ENCODE data around the gene SALL3.

SALL3 gene

DNA sequence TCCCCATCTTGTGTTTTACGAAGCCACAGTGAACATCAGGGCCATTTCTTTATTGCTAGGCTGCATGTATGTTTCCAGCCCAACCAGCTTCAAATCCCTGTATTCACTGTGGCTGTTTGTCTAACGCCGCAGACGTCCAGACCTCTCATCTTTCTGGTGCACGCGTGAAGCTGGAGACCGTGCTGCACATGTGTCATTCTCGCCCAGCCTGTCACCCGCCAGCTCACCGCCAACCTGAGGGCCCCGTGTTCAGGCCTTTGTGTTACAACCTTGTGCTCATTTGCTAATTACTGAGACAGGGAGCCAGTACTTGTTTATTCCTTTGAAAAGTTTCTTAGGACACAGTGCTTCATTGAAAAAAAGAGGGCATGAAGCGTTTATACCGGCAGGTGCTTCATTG is 21.4 kb downstream of the SALL3 start:
- H3K27ac Mint-ChIP-seq = no peak overlapping the region
- no peaks in the 10 kb centered on the region for H3K4me1 Mint-ChIP-seq
- ATAC-seq = no peak
- no peaks in the 10 kb centered on the region for H3K9me3 Mint-ChIP-seq
- no peak overlapping the region for H3K4me3 Mint-ChIP-seq
- no peaks in the 10 kb centered on the region for H3K27me3 Mint-ChIP-seq
- no peaks in the 10 kb centered on the region for H3K36me3 Mint-ChIP-seq

DNA sequence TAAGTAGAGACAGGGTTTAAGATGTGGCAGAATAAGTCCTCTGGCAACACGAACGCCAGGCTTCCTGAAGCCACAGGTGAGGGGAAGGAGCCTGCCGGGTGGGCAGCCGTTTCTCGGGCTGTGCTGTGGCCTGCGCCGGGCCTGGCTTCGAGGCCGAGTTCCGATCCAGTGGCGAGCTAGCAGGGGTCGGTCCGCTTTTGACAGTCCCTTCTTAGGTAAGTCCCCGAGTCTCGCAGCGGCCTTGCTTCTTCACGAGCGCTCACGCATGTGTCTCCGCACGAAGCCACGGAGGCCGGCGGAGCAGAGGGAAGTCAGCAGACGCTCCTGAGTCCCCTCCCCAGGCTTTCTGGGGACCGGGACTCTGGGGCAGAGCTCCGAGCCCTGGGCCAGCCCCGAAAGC is 26.0 kb downstream of the SALL3 start:
- H3K36me3 Mint-ChIP-seq = no peaks in the 10 kb centered on the region
- ATAC-seq = no peak
- no peaks in the 10 kb centered on the region for H3K9me3 Mint-ChIP-seq
- peaks cover 9% of the 10 kb centered on the region for H3K27me3 Mint-ChIP-seq
- H3K27ac Mint-ChIP-seq = no peak overlapping the region
- no peaks in the 10 kb centered on the region for H3K4me1 Mint-ChIP-seq
- no peak overlapping the region for H3K4me3 Mint-ChIP-seq

DNA sequence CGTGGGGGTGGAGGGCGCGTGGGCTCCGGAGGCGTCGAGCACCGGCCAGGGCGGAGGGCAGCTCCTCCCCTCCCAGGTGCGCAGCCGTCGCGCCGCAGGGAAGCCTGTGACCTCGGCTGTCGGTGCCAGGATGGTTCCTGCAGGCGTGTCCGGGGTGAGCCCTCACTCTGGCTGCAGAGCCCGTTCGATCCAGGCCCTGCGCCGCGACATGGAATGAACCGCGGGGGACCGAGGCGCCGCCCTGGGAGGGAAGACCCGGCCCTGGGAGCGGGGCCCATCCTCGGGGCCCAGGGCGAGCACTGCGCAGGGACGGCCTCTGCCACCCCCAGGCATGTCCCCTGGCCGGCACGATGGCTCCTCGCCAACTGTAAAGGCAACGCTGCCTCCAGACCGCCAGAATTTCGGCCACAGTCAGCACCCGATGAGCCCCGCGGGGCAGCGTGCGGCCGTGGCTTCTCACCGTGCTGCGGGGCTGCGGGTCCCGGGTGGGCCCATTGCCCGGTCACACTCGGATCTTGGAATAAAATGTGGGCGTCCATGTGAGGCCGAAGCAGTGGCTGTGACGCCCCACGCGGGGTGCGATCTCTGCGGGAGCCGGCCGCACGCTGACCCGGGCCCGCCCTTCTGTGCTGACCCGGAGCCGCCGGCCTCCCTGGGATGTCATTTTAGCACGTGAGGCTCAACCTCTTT is 26.6 kb downstream of the SALL3 start:
- peak; percentile 55 for ATAC-seq
- no peaks in the 10 kb centered on the region for H3K4me1 Mint-ChIP-seq
- peaks cover 9% of the 10 kb centered on the region for H3K27me3 Mint-ChIP-seq
- H3K9me3 Mint-ChIP-seq = no peaks in the 10 kb centered on the region
- H3K36me3 Mint-ChIP-seq = no peaks in the 10 kb centered on the region
- H3K27ac Mint-ChIP-seq = no peak overlapping the region
- no peak overlapping the region for H3K4me3 Mint-ChIP-seq

DNA sequence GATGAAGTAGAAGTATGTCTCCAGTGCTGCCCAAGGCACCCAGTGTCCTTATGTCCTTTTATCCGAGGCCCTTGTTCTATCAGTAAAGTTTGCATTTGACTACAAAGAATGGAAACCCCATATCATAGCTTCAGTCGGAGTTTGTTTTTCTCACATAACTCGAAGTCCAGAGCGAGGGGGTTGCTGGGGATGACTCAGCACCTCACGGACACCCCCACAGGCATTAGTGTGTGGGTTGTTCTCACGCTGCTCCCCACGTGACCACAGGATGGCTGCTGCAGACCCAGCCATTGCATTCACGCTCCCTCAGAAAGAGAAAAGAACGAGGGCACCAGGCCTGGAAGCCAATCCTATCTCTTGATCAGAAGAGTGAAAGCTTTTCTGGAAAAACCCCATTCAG is 27.8 kb downstream of the SALL3 start:
- Mint-ChIP-seq H3K4me3 (no peak overlapping the region), H3K27ac (no peak overlapping the region), H3K27me3 (peaks cover 9% of the 10 kb centered on the region), H3K36me3 (no peaks in the 10 kb centered on the region), H3K9me3 (no peaks in the 10 kb centered on the region), H3K4me1 (no peaks in the 10 kb centered on the region)
- no peak for ATAC-seq

DNA sequence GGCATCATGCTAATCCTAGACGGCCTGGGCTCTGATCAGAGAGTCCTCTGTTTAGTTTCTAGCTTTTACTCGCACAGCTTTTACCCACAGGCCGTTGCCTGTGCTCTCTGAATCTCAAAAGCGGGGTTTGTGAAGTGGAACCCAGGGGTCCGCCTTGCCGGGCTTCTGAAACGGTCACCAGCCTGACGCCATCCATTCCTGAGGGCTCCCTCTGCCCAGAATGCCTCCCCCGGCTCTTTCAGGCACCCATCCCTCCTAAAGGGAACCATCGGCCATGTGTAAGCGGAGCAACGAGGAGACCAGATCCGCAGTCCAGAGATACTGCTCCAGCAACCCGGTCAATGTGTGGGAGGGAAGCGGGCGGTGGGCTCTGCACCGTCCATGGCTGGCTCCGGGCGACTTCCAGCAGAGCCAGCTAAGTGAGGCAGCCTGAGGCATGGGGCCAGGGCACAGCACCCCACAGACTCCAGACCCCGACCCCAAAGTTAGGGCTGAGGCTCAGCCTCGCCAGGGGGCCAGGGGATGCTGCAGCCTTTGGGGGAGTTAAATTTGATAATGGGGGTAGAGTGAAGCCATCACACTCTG is 28.8 kb downstream of the SALL3 start:
- Mint-ChIP-seq H3K27me3 (peaks cover 9% of the 10 kb centered on the region), H3K4me3 (no peak overlapping the region), H3K36me3 (no peaks in the 10 kb centered on the region), H3K4me1 (no peaks in the 10 kb centered on the region), H3K27ac (no peak overlapping the region), H3K9me3 (no peaks in the 10 kb centered on the region)
- ATAC-seq = no peak

DNA sequence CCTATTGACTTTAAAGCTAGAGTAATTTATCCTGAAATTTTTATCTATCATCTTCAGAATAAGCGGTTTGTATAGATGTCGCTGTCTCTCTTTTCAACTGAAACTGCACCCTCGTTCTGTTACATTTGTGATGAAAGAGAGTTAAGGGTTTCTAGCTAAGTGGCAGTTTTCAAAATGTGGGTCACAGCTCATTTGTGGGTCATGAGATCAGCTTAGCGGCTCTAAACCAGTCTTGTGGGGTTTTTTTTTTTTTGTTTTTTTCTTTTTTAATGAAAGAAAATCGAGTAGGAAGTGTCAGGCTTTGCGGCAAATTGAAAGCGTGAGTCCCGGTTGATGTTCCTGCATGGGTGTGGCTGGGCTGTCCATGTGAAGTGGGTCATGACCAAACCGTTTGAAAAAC is 31.2 kb downstream of the SALL3 start:
- no peak overlapping the region for H3K27ac Mint-ChIP-seq
- no peak overlapping the region for H3K4me3 Mint-ChIP-seq
- no peak for ATAC-seq
- H3K4me1 Mint-ChIP-seq = no peaks in the 10 kb centered on the region
- H3K9me3 Mint-ChIP-seq = no peaks in the 10 kb centered on the region
- no peaks in the 10 kb centered on the region for H3K36me3 Mint-ChIP-seq
- peaks cover 9% of the 10 kb centered on the region for H3K27me3 Mint-ChIP-seq

DNA sequence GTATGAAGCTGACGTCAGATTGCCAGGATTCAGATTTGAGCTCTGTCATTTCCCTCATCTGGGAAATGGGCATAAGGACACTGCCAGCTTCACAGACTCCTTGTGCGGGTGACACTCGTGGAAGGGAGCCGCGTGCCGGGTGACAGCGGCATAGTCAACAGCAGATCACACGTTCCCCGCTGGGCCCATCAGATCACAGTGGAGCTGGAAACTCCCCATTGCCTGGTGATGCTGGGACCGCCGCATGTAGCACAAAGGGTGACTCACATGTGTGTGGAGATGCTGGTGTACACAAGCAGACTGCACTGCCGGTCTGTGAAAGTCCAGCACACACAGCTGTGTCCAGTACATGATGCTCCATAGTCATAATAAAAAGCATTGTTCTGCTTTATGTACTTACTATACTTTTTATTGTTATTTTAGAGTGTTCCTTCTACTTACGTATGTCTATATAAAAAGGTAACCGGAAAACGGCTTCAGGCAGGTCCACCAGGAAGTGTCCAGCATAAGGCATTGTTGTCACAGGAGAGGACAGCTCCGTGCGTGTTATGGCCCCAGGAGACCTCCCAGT is 31.8 kb downstream of the SALL3 start:
- Mint-ChIP-seq H3K4me3 (no peak overlapping the region), H3K9me3 (no peaks in the 10 kb centered on the region), H3K27me3 (peaks cover 9% of the 10 kb centered on the region), H3K36me3 (no peaks in the 10 kb centered on the region), H3K27ac (no peak overlapping the region), H3K4me1 (no peaks in the 10 kb centered on the region)
- no peak for ATAC-seq

DNA sequence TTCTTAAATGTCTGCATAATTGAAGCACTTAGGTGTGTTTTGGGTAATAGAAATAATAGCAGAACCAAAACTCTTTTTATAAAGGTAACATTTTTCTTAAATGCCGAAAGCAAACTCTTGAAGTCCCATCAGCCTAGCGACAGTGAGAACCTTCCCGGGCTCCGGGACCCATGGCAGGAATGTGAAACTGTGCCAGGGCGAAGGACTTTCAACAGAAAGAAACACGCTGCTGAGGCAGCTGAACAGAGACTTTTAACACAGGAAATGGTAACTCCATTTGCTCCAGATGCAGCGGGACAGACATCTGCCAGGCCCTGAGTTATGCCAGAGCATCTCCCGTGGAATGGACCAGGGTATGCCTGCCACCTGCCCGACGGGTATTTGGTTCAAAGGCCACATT is 34.3 kb downstream of the SALL3 start:
- no peak for ATAC-seq
- Mint-ChIP-seq H3K36me3 (no peaks in the 10 kb centered on the region), H3K4me1 (no peaks in the 10 kb centered on the region), H3K4me3 (no peak overlapping the region), H3K9me3 (no peaks in the 10 kb centered on the region), H3K27ac (no peak overlapping the region), H3K27me3 (peaks cover 15% of the 10 kb centered on the region)

DNA sequence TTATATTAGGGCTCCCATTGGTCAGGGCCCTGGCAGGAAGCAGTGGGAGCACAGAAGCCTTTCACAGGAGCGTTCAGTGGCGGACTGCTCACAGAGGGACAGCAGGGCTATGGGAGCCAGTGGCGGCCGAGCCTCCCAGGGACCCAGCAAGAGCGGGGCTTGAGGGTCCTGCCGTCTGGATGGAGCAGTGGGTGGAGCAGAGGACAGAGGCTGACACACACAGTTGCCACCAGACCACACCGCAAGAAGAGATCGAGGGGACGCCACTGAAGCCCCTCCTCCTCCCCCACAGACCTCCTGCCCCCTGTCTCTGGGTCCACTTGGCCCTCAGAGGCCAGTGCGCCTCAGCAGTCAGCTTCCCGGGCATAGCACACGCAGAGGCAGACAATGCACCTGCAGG is 39.3 kb downstream of the SALL3 start:
- Mint-ChIP-seq H3K27ac (no peak overlapping the region), H3K9me3 (no peaks in the 10 kb centered on the region), H3K27me3 (peaks cover 24% of the 10 kb centered on the region), H3K4me3 (no peak overlapping the region), H3K4me1 (no peaks in the 10 kb centered on the region), H3K36me3 (no peaks in the 10 kb centered on the region)
- no peak for ATAC-seq

DNA sequence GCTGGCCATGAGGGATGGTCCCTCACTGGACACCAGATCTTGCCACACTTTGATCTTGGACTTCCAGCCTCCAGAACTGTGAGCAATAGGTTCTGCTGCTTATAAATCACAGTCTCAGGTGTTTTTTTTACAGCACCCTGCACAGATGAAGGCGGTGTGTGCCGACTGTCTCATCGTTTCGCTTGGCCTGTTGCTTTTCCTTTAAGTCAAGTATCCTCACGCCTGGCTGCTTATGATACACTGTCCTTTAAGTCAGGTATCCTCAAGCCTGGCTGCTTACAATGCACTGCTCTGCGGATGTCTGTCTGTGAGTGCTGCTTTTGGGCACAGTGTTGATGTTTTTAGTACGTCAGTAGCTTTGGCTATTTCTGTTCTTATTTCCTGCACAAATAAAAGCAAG is 40.3 kb downstream of the SALL3 start:
- Mint-ChIP-seq H3K9me3 (no peaks in the 10 kb centered on the region), H3K4me3 (no peak overlapping the region), H3K27ac (no peak overlapping the region), H3K27me3 (peaks cover 24% of the 10 kb centered on the region), H3K36me3 (no peaks in the 10 kb centered on the region), H3K4me1 (no peaks in the 10 kb centered on the region)
- ATAC-seq = no peak

DNA sequence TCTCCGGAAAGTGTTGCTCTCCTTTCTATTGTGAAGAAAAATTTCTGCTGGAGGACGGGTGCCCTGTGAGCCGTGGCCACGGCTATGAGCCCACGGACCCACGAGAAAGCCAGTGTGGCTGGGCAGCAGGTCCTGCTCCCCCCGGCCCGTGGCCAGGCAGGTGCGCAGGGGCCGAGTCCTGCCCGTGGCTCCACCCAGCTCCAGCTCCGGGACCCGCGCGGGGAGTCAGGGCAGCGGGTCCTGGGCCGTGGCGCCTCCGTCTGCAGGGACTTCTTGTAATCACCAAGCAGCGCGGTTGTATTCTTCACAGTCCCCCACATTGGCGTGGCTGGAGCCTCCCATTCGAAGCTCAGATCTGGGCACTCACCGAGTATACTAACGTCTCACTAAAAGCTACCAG is 43.0 kb downstream of the SALL3 start:
- H3K27me3 Mint-ChIP-seq = peaks cover 24% of the 10 kb centered on the region
- peaks cover 2% of the 10 kb centered on the region for H3K36me3 Mint-ChIP-seq
- no peak overlapping the region for H3K27ac Mint-ChIP-seq
- H3K4me1 Mint-ChIP-seq = no peaks in the 10 kb centered on the region
- peaks cover under 1% of the 10 kb centered on the region for H3K9me3 Mint-ChIP-seq
- H3K4me3 Mint-ChIP-seq = no peak overlapping the region
- ATAC-seq = no peak

DNA sequence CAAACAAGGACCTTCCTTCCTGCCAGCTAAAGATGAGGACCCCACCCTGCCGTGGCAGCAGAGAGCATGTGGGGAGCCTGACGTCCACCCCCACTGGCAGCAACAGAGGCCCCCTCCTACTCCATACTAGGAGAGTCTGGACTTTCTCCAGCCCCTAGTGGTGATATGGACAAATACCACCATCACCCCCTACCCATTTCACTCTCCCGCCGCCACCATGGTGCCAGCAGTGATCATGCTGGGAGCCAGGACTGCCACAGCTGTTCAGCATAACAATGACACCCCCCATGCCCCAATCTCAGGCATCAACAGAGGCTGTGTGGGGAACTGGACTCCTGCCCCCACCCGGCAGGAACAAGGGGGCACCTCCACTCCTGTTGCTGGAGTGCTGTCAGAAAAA is 46.9 kb downstream of the SALL3 start:
- H3K36me3 Mint-ChIP-seq = peaks cover 7% of the 10 kb centered on the region
- H3K9me3 Mint-ChIP-seq = peaks cover 13% of the 10 kb centered on the region
- no peak overlapping the region for H3K4me3 Mint-ChIP-seq
- no peaks in the 10 kb centered on the region for H3K4me1 Mint-ChIP-seq
- H3K27me3 Mint-ChIP-seq = peaks cover 6% of the 10 kb centered on the region
- no peak overlapping the region for H3K27ac Mint-ChIP-seq
- ATAC-seq = no peak

DNA sequence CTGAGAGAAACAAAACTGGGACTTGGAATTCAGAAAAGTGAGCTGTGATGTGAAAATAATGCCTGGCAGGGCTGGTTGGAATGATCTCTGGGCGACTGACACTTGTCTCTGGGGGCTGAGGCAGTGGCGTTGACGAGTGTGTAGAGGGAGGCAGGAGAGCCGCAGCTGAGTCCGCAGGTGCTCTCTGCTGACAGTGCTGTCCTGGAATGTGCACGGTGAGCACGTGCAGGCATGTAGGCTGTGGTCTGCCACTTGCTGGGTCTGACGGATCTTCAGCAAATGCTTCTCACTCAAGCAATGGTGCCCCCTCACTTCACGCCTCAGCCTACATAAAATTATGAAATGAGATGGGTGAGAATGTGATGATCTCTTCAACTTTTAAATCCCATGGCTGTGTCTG is 51.1 kb downstream of the SALL3 start:
- Mint-ChIP-seq H3K27ac (no peak overlapping the region), H3K36me3 (peaks cover 7% of the 10 kb centered on the region), H3K4me3 (no peak overlapping the region), H3K4me1 (no peaks in the 10 kb centered on the region), H3K9me3 (peaks cover 13% of the 10 kb centered on the region), H3K27me3 (no peaks in the 10 kb centered on the region)
- ATAC-seq = no peak

DNA sequence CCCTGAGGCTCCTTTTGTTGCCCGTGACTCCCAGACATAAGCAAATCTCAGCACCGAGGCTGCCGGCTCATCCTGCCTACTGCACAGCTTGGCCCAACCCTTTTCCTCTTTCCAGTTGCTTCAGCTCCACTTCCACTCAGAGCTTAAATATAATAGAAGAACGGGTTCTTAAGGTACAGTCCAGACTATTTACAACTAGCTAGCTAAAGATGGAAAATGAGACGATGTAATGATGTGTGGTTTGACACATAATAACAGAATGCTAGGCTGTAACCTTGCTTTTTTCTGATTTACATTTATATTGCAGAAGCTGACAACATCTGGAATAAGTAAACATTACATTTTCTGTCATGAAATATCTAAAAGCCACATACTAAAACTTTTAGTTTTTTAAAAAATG is 62.7 kb downstream of the SALL3 start:
- H3K9me3 Mint-ChIP-seq = no peaks in the 10 kb centered on the region
- H3K27ac Mint-ChIP-seq = no peak overlapping the region
- ATAC-seq = no peak
- H3K36me3 Mint-ChIP-seq = no peaks in the 10 kb centered on the region
- H3K4me3 Mint-ChIP-seq = no peak overlapping the region
- peaks cover 54% of the 10 kb centered on the region for H3K27me3 Mint-ChIP-seq
- no peaks in the 10 kb centered on the region for H3K4me1 Mint-ChIP-seq

DNA sequence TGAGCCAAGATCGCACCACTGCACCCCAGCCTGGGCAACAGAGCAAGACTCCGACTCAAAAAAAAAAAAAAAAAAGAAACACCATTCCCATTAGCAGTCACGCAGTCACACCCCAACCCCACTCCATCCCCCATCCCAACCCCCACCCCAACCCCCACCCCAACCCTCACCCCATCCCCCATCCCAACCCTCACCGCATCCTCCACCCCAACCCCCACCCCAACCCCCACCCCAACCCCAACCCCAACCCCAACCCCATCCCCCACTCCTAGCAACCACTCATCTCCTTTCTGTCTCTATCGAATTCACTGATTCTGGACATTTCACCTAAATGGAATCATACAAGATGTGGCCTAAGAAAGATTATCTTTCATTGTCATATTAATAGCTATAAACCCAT is 63.7 kb downstream of the SALL3 start:
- Mint-ChIP-seq H3K4me1 (no peaks in the 10 kb centered on the region), H3K27ac (no peak overlapping the region), H3K36me3 (no peaks in the 10 kb centered on the region), H3K27me3 (peaks cover 54% of the 10 kb centered on the region), H3K9me3 (no peaks in the 10 kb centered on the region), H3K4me3 (no peak overlapping the region)
- ATAC-seq = peak; percentile 77

DNA sequence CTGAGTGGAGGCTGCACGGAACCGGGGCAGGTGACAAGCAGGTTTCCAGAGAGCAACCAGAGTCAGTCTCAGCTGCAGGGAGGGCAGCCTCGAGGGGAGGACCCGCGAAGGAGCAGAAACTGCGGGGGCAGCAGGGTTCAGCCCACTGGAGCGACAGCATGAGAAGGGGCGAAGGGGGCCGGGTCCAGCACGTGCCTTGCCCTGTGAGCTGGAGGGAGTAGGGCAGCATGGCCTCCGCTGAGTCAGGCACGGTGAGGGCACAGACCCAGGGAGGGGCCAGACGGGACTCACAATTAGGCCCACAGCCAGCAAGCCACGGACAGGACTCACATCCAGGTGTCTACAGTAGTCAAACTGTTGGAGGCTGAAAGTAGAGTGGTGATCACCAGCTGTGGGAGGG is 66.9 kb downstream of the SALL3 start:
- no peaks in the 10 kb centered on the region for H3K4me1 Mint-ChIP-seq
- H3K4me3 Mint-ChIP-seq = no peak overlapping the region
- peaks cover 42% of the 10 kb centered on the region for H3K27me3 Mint-ChIP-seq
- H3K27ac Mint-ChIP-seq = no peak overlapping the region
- peak; percentile 50 for ATAC-seq
- no peaks in the 10 kb centered on the region for H3K9me3 Mint-ChIP-seq
- no peaks in the 10 kb centered on the region for H3K36me3 Mint-ChIP-seq
